HG02763 (cell line): ENCODE results near the gene CPA3.
A peak's percentile ranks its signal among the peaks of the same experiment; 100 is the strongest.

Source experiments
- ATAC-seq: cut with Tn5 transposase; IDR thresholded peaks from one replicate; pipeline ENCODE4 v1.9.1; 2021; ENCODE audit warnings: mild to moderate bottlenecking, moderate library complexity; ENCODE audit not compliant: unreplicated experiment

Gene CPA3

GRCh38 chr3:148865049-148865448, at the start of gene CPA3:
TSS of gene CPA3 (plus strand) at chr3:148865296. CDS start at chr3:148865308, 12 bp downstream.
- no peak for ATAC-seq

GRCh38 chr3:148815316-148816110, 49.6 kb upstream of the CPA3 start:
- ATAC-seq, result no peak

GRCh38 chr3:148816427-148816826, 48.7 kb upstream of the CPA3 start:
- ATAC-seq, result no peak

GRCh38 chr3:148816981-148817525, 48.0 kb upstream of the CPA3 start:
- ATAC-seq, result no peak

GRCh38 chr3:148820361-148821245, 44.5 kb upstream of the CPA3 start:
- no peak for ATAC-seq

- no peak for ATAC-seq
Observed at GRCh38 chr3:148823026-148823425, 42.1 kb upstream of the CPA3 start.

- ATAC-seq, result no peak
Observed at GRCh38 chr3:148825476-148825875, 39.6 kb upstream of the CPA3 start.

- no peak for ATAC-seq
Observed at GRCh38 chr3:148827585-148827984, 37.5 kb upstream of the CPA3 start, which contains the start of gene CPB1. TSS of gene CPB1 (plus strand) at chr3:148827811. CDS start at chr3:148827824, 13 bp downstream.

- ATAC-seq, result no peak
Observed at GRCh38 chr3:148828136-148828690, 36.9 kb upstream of the CPA3 start.

GRCh38 chr3:148829926-148830325, 35.2 kb upstream of the CPA3 start:
- ATAC-seq, result no peak

- no peak for ATAC-seq
Observed at GRCh38 chr3:148833223-148833622, 31.9 kb upstream of the CPA3 start.

GRCh38 chr3:148839805-148840204, 25.3 kb upstream of the CPA3 start:
- ATAC-seq, result peak; percentile 67

GRCh38 chr3:148840451-148840850, 24.6 kb upstream of the CPA3 start:
- peak; percentile 12 for ATAC-seq

- no peak for ATAC-seq
Observed at GRCh38 chr3:148845756-148846395, 19.2 kb upstream of the CPA3 start.

GRCh38 chr3:148847351-148847750, 17.7 kb upstream of the CPA3 start:
- no peak for ATAC-seq

GRCh38 chr3:148848410-148848809, 16.7 kb upstream of the CPA3 start:
- ATAC-seq, result no peak

- ATAC-seq, result no peak
Observed at GRCh38 chr3:148852271-148852992, 12.7 kb upstream of the CPA3 start.

- ATAC-seq, result no peak
Observed at GRCh38 chr3:148853076-148853475, 12.0 kb upstream of the CPA3 start.

- no peak for ATAC-seq
Observed at GRCh38 chr3:148854061-148854460, 11.0 kb upstream of the CPA3 start.

- ATAC-seq, result no peak
Observed at GRCh38 chr3:148856384-148856783, 8.7 kb upstream of the CPA3 start.
